ENCODE measurements around the gene SRP68.

GRCh38 chr17:76039121-76039520, 33.2 kb downstream of the SRP68 start:
- TF ChIP-seq CTCF (IDR thresholded peaks at IDR 0.05): no peak
- TF ChIP-seq POLR2A (IDR thresholded peaks at IDR 0.05): no peak

Data from Peyer's patch (tissue), 4 donors.